ENCODE measurements around the gene ING5.

Gene ING5

DNA sequence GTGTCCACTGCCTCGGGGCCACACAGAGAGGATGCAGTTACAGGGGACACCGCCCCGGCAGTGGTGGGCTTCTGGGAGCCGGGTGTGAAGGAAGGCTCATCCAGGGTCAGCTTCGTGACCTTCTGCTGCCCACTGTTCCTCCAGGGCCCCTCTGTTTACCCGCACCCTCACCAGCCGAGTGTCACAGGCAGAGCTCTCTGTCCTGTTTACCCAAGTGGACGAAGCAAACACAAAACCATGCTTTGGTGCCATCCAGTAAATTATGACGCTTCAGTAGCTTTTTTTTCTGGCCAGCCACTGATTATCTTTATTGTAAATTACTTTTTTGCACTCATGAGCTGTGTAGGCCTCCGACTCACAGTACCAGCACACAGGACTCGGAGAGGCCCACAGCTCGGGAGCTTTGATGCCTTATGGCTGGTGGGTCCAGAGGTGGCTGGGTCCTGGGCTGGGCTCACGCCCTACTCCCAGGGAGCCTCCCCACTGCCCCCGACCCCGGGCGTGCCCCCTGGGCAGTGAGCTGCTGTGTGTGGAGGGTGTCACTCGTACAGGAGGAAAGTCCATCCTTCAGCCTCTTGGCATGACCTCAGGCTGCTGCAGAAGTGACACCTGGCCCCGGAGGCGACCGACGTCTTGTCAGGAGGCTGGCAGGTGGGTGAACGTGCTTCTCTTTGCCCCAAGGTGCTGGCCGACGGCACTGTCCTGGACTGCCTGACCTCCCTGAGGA lies 42.4 kb downstream of the ING5 start:
- TF ChIP-seq, protein P1, sequence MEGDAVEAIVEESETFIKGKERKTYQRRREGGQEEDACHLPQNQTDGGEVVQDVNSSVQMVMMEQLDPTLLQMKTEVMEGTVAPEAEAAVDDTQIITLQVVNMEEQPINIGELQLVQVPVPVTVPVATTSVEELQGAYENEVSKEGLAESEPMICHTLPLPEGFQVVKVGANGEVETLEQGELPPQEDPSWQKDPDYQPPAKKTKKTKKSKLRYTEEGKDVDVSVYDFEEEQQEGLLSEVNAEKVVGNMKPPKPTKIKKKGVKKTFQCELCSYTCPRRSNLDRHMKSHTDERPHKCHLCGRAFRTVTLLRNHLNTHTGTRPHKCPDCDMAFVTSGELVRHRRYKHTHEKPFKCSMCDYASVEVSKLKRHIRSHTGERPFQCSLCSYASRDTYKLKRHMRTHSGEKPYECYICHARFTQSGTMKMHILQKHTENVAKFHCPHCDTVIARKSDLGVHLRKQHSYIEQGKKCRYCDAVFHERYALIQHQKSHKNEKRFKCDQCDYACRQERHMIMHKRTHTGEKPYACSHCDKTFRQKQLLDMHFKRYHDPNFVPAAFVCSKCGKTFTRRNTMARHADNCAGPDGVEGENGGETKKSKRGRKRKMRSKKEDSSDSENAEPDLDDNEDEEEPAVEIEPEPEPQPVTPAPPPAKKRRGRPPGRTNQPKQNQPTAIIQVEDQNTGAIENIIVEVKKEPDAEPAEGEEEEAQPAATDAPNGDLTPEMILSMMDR (IDR thresholded peaks at IDR 0.05) = no peak
- Mint-ChIP-seq H3K27ac (no peak overlapping the region), H3K27me3 (ENCODE audit: low read depth, poor library complexity) (peaks cover 3% of the 10 kb centered on the region), H3K9me3 (peaks cover 17% of the 10 kb centered on the region), H3K4me3 (no peak overlapping the region), H3K36me3 (ENCODE audit: low read depth) (peaks cover 52% of the 10 kb centered on the region), H3K4me1 (peaks cover 11% of the 10 kb centered on the region)
- no peak for DNase-seq

DNA sequence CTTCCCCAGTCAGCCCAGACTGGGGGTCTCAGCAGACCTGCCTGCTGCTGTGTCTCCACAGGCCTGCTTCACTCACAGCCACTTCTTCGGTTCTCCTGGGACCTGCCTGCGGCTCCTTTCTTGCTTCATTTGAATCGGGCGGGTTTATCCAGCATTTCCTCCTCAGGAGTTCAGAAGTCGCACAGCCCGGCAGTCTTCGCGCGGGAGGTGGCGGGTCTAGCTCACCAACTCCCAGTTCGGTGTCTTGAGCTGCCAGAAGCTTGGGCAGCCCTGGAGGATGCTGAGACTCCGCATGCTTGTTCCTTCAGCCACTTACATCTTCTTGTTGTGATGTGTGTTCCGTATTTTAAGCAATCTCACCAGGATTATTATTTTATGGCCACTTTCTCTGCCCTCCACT lies 43.4 kb downstream of the ING5 start:
- peaks cover 7% of the 10 kb centered on the region for H3K4me1 Mint-ChIP-seq
- H3K27me3 Mint-ChIP-seq (ENCODE audit: low read depth, poor library complexity) = peaks cover 3% of the 10 kb centered on the region
- DNase-seq = no peak
- H3K4me3 Mint-ChIP-seq = no peak overlapping the region
- H3K36me3 Mint-ChIP-seq (ENCODE audit: low read depth) = peaks cover 59% of the 10 kb centered on the region
- peaks cover 17% of the 10 kb centered on the region for H3K9me3 Mint-ChIP-seq
- TF ChIP-seq, protein P1 (IDR thresholded peaks at IDR 0.05) = no peak
- no peak overlapping the region for H3K27ac Mint-ChIP-seq

DNA sequence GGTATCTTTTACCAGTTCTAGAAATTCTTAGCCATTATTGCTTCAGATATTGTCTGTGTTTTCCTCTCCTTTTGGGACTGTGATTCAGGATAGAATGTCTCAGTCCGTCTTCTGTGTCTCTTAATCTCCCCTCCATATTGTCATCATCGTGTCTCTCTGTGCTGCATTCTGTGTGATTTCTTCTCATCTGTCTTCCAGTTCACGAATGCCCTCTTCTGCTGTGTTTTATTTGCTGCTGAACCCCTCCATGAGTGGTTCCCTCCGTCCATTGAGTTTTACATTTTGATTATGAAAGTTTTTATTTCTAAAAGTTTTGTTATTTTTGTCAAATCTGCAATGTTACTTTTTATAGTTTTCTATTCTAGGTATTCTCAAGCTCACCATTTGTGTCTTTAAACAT lies 44.2 kb downstream of the ING5 start:
- peaks cover 61% of the 10 kb centered on the region for H3K36me3 Mint-ChIP-seq (ENCODE audit: low read depth)
- H3K4me1 Mint-ChIP-seq = peaks cover 7% of the 10 kb centered on the region
- peaks cover 17% of the 10 kb centered on the region for H3K9me3 Mint-ChIP-seq
- H3K27ac Mint-ChIP-seq = no peak overlapping the region
- DNase-seq = no peak
- TF ChIP-seq, protein P1 (IDR thresholded peaks at IDR 0.05) = no peak
- H3K4me3 Mint-ChIP-seq = no peak overlapping the region
- peaks cover 3% of the 10 kb centered on the region for H3K27me3 Mint-ChIP-seq (ENCODE audit: low read depth, poor library complexity)

DNA sequence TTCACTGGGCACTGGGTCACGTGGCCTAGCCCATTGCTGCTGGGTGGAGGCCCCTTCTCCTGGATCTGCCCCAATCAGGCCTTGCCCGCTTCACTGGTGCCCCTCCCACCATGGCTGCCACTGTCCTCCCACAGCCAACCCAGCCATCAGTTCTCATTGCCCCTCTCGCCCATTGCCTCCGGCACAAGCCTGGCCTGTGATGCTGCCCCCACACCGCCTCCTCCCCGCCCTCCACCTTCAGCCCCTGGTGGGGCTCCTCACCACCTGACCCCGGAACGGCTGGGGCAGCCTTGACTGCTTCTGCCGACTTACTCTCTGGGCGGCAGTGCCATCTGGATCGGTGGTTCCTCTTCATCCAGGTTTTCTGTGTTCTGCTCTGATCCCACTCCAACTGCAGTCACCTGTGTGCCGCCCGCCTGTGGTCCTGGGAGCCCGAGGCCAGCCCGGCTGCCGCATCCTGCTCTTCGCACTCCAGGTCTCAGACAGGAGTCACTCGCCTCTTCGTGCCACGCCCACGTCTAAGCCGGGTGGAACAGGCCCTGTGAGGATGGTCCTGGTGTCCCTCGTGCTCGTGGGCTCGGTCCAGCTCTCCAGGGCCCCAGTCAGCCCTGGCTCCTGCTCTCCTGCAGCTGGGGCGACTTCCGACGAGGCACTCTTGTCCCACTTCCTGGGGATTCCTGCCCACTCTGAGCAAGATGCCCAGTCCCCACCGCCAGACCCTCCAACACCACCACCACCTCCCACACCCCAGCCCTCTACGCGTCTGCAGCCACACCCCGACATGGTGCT lies 46.8 kb downstream of the ING5 start:
- TF ChIP-seq, protein P1 (IDR thresholded peaks at IDR 0.05) = no peak
- Mint-ChIP-seq H3K27me3 (ENCODE audit: low read depth, poor library complexity) (peaks cover 8% of the 10 kb centered on the region), H3K9me3 (peaks cover 17% of the 10 kb centered on the region), H3K4me1 (peaks cover 10% of the 10 kb centered on the region), H3K36me3 (ENCODE audit: low read depth) (peaks cover 70% of the 10 kb centered on the region), H3K27ac (no peak overlapping the region), H3K4me3 (no peak overlapping the region)
- no peak for DNase-seq

DNA sequence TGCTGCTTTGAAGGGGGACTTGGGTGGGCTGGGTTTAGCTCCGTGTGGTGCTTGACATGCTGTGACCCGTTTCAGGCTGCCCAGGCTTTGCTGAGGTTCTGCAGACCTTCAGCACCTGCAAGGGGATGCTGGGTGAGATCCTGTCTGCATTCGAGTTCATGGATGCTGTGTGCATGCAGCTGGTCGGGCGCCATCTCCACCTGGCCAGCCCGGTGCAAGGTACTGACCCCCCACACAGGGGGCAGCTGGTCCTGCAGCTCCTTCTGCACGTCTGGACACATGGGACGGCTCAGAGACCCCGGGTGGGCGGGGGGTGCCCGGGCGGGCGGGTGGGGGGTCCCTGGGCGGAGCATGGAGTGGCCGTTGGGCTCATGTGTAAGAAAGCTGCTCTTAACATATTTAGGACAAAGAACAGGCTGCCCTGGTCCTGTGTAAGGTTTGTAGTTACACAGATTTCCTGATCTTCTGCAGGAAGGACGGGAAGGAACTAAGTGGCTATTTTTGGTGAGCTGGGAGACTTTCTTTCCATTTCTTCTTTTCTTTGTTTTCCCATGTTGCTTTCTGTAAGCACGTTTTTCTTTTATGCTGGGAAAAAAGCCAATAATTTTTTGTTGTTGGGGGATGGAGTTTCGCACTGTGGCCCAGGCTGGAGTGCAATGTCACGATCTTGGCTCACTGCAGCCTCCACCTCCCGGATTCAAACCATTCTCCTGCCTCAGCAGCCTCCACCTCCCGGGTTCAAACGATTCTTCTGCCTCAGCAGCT lies 48.4 kb downstream of the ING5 start:
- peaks cover 18% of the 10 kb centered on the region for H3K4me1 Mint-ChIP-seq
- DNase-seq = no peak
- H3K36me3 Mint-ChIP-seq (ENCODE audit: low read depth) = peaks cover 65% of the 10 kb centered on the region
- TF ChIP-seq, protein P1 (IDR thresholded peaks at IDR 0.05) = no peak
- peaks cover 16% of the 10 kb centered on the region for H3K9me3 Mint-ChIP-seq
- peaks cover 8% of the 10 kb centered on the region for H3K27me3 Mint-ChIP-seq (ENCODE audit: low read depth, poor library complexity)
- H3K27ac Mint-ChIP-seq = peak overlapping the region; percentile 79
- H3K4me3 Mint-ChIP-seq = no peak overlapping the region
